GM19328 (cell line): ENCODE measurements around the gene TSPAN32.

Experiments used
- ATAC-seq: cut with Tn5 transposase; IDR thresholded peaks from one replicate; pipeline ENCODE4 v1.9.1; 2021; ENCODE audit warnings: mild to moderate bottlenecking, moderate library complexity; ENCODE audit not compliant: unreplicated experiment

The TSPAN32 gene

DNA sequence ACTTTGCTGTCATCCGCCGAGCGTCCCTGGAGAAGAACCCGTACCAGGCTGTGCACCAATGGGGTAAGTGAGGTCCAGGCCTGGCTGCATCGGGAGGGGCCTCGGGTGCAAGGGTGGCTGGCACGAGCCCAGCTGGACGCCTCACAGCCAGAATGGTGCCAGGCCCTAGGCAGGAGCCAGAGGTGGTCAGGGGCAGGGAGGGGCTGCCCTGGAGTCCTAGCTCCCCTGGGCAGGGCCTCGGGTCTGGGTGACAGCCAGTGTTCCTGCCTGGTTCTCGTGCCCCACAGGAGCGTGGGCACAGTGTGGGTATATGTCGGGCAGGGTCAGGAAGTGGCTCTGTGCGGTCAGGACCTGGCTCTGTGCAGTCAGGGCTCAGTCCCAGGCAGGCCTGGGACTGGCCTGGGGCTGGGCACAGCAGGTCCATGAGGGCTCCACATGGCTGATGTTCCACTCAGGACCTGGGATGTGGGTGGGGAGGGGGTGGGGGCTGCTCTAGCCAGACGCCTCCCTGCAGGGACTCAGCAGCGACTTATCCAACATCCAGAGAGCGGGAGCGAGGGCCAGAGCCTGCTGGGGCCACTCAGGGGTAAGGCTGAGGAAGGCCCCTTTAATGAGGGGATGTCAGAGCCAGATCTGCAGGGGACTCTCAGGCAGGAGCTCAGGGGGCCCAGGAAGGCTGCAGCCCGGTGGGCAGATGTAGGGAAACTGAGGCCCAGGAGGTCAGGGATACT is 1.2 kb downstream of the TSPAN32 start:
- ATAC-seq = no peak

DNA sequence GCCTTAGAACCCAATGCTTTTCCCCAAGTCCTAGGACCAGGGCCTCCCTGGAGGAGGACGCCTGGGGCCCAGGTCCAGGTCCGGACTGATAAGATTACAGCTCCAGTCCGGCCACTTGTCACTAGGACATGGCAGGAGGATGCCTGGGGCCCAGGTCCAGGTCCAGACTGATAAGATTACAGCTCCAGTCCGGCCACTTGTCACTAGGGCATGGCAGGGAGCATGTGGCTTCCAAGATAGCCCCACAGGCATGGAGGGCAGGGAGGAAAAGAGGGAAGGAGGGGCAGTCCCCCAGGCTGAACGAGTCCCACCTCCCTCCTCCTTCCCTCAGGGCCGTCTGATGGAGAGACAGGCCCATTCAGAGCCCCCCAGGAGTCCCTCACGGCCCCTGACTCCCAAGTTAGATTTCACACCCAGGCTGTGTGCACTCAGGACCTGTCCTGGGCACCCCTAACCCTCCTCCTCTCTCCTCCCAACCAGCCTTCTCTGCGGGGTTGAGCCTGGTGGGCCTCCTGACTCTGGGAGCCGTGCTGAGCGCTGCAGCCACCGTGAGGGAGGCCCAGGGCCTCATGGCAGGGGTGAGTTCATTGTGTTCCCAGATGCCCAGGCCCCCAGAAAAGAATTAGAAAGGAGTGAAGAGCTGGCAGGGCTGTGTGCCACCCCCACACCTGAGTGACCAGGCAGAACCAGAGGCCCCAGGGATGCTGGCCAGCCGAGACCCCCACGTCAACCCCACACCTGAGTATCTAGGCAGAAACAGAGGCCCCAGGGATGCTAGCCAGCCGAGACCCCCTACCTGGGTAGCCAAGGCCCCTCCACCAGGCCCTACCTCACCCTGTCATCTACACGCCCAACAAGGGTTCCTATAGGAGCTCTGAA is 2.1 kb downstream of the TSPAN32 start:
- ATAC-seq = no peak

GRCh38 chr11:2304506-2305139 is 2.8 kb downstream of the TSPAN32 start:
- no peak for ATAC-seq

DNA sequence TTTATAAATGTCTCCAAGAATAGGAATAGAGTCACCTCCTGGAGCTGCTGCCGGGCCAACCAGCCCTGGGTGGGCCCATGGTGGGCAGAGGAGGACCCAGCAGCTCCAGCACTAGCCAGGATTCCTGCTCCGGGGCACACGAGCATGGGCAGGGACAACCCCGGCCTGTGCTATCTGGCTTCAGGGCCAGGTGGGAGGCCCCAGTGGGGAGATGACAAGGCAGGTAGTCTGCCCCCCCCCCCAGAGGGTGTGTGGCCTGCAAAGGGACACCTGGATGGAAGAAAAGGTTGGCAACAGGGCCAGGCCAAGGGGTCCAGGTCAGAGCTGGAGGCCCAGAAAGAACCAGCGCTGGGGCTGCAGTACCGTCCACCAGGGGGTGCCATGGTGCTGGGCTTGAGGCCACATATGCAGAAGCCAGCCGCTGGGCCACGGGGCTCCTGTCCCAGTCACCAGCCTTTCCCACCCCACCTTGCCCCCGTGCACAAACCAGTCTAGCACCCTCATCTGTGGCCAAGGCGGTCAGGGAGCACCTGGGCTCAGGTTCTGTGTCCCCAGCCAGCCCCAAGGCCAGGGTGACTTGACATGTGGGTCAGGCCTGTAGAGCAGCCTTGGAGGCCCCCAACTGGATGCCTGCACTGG is 3.4 kb downstream of the TSPAN32 start:
- no peak for ATAC-seq

DNA sequence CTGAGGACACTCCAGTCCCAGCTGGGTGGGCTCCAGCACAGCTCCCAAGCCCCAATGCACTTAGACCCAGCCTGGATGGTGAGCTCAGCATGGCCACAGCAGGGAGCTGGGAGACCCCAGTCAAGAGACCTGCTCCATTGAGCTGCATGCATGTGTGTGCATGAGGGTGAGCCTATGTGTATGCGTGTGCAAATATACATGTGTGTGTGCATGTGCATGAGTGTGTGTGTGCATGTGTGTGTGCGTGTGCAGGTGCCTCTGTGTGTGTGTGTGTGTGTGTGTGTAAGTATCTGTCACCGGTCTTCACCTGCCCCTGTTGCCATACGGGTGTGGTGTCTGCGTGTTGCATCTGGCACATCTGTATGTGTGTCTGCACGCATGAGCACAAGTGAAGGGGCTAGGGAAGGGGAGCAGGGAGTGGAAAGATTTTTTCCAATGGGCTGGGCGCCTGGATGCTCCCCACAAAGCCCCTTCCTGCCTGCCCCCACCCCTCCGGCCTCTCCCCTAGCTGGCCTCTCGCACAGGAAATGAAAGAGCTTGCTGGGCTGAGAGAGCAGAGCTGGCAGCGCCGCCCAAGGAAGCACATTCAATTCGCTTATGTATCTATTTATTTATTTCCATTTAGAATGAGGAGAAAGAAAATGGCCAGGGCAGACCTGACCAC is 4.1 kb downstream of the TSPAN32 start:
- no peak for ATAC-seq

DNA sequence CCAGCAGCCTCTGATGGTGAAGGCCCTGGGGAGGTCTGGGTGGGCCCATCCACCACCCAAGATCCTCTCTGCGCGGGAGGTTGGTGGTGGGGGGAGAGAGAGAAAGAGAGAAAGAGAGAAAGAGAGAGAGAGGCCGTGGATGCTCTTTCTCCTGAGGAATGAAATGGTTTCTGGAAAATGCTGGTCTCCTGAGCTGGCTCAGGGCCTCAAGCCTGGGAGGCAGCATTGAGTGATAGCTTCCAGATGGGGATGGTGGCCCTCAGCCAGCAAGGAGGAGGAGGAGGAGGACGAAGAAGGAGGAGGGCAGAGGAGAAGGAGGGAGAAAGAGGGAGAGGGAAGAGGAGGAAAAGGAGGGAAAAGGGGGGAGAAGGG is 4.6 kb downstream of the TSPAN32 start:
- ATAC-seq = no peak

DNA sequence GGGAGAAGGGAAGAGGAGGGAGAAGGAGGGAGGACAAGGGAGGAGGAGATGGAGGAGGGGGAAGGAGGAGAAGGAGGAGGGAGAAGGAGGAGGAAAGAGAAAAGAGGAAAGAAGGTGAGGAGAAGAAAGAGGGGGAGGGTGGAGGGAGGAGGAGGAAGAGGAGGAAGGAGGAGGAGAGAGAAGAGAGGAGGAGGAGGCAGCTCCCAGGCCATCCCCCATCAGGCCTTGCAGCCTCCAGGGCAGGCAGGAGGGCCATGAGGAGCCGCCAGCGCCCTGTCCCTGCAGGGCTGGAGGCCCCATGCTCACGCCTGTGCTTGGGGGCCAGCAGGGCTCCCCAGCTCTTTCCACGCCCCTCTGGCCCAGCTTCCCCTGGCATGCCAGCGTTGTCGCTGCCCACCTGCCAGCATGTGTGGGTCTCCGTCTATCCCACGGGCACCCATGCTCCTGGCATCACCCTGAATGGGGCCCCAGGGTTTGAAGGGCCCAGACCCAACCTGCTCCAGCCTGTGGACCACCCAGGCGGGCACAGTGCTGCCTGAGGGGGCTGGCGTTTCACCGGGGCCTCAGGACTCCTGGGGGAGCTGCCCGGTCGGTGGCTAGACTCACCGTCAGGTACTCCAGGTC is 5.2 kb downstream of the TSPAN32 start:
- ATAC-seq = no peak

- no peak for ATAC-seq
Observed at GRCh38 chr11:2307501-2308331, 5.9 kb downstream of the TSPAN32 start.

GRCh38 chr11:2308713-2309112 is 6.9 kb downstream of the TSPAN32 start:
- ATAC-seq = no peak

GRCh38 chr11:2309251-2310072 is 7.6 kb downstream of the TSPAN32 start:
- ATAC-seq = no peak

- no peak for ATAC-seq
Observed at GRCh38 chr11:2310073-2310785, 8.4 kb downstream of the TSPAN32 start.

GRCh38 chr11:2310786-2311352 is 9.1 kb downstream of the TSPAN32 start:
- no peak for ATAC-seq

GRCh38 chr11:2311353-2312133 is 9.7 kb downstream of the TSPAN32 start:
- ATAC-seq = no peak

GRCh38 chr11:2312232-2313042 is 10.6 kb downstream of the TSPAN32 start:
- ATAC-seq = no peak

DNA sequence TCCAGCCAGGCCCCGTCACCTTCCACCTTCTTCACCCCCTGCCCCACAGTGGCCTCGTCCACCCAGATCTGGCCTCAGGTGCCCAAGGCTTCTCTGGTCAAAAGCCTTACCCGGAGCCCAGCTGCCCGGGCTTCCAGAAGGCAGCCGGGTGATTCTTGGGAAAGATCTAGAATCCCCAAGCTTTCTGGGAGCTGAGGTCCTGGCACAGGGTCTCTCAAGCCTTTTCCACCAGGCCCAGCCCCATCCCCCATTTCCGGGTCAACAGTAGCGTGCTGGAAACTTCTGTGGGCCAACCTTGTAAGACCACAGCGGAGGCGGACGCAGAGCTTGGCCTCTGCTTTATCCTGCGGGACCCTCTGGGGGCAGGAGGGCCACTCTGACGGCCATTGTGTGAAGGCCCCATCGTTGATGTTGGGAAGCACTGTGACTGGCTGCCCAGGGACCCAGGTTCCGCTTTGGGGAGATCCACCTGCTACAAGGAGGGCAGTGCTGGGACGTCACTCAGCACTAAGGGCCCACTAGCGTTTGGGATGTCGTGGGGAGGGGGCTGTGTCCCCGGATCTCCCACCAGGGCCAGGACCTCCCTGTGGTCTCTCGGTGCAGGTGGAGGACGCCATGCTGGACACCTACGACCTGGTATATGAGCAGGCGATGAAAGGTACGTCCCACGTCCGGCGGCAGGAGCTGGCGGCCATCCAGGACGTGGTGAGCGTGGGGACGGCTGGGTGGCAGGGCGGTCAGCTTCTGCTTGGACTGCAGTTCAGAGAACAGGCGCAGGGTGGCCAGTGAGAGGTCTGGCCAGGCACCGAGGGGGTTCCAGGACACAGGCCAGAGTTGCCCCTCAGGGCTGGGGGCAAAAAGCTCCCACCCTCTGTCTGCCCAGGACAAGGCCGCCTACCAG is 11.5 kb downstream of the TSPAN32 start:
- ATAC-seq = no peak
